Measurements from ENCODE around the gene CDKL5. TPM values are rescaled to one million over a fixed set of nuclear protein-coding genes. Genes with fewer than 3 reads are reported as not detected.

The CDKL5 gene
- total RNA-seq, 1 experiment from 2014 or later = 2.9 TPM

- DNase-seq (ENCODE audit: low spot score) = no peak
Measured at GRCh38 chrX:18647621-18648020, 222.2 kb downstream of the CDKL5 start.

GRCh38 chrX:18649498-18649951, 224.1 kb downstream of the CDKL5 start:
- no peak for DNase-seq (ENCODE audit: low spot score)

GRCh38 chrX:18650662-18651061, 225.3 kb downstream of the CDKL5 start:
- DNase-seq (ENCODE audit: low spot score) = no peak

- DNase-seq (ENCODE audit: low spot score) = no peak
Measured at GRCh38 chrX:18652636-18653035, 227.2 kb downstream of the CDKL5 start.

- peak; percentile 13 for DNase-seq (ENCODE audit: low spot score)
Measured at GRCh38 chrX:18654875-18655836, 229.7 kb downstream of the CDKL5 start.

- no peak for DNase-seq (ENCODE audit: low spot score)
Measured at GRCh38 chrX:18661273-18661672, 235.9 kb downstream of the CDKL5 start.

GRCh38 chrX:18664947-18665346, 239.5 kb downstream of the CDKL5 start:
- no peak for DNase-seq (ENCODE audit: low spot score)

- DNase-seq (ENCODE audit: low spot score) = no peak
Measured at GRCh38 chrX:18666614-18667013, 241.2 kb downstream of the CDKL5 start.

- DNase-seq (ENCODE audit: low spot score) = no peak
Measured at GRCh38 chrX:18668071-18668835, 242.8 kb downstream of the CDKL5 start.

- DNase-seq (ENCODE audit: low spot score) = no peak
Measured at GRCh38 chrX:18672008-18672407, 246.6 kb downstream of the CDKL5 start, which contains the start of gene RS1. TSS of gene RS1 (minus strand) at chrX:18672108. CDS start at chrX:18672068, 40 bp downstream.

- no peak for DNase-seq (ENCODE audit: low spot score)
Measured at GRCh38 chrX:18674417-18674787, 249.0 kb downstream of the CDKL5 start.

- peak; percentile 51 for DNase-seq (ENCODE audit: low spot score)
Measured at GRCh38 chrX:18674788-18675735, 249.7 kb downstream of the CDKL5 start.

- no peak for DNase-seq (ENCODE audit: low spot score)
Measured at GRCh38 chrX:18676050-18676449, 250.6 kb downstream of the CDKL5 start.

- no peak for DNase-seq (ENCODE audit: low spot score)
Measured at GRCh38 chrX:18676470-18676869, 251.1 kb downstream of the CDKL5 start.

- no peak for DNase-seq (ENCODE audit: low spot score)
Measured at GRCh38 chrX:18677161-18677869, 251.9 kb downstream of the CDKL5 start.

GRCh38 chrX:18681996-18682395, 256.6 kb downstream of the CDKL5 start:
- DNase-seq (ENCODE audit: low spot score) = no peak

GRCh38 chrX:18682979-18683387, 257.6 kb downstream of the CDKL5 start:
- no peak for DNase-seq (ENCODE audit: low spot score)

GRCh38 chrX:18687856-18688495, 262.6 kb downstream of the CDKL5 start:
- no peak for DNase-seq (ENCODE audit: low spot score)

GRCh38 chrX:18691431-18691830, 266.0 kb downstream of the CDKL5 start:
- DNase-seq (ENCODE audit: low spot score) = no peak

GRCh38 chrX:18692541-18692940, 267.1 kb downstream of the CDKL5 start:
- no peak for DNase-seq (ENCODE audit: low spot score)

Measured in H4 (cell line).